Transverse colon (tissue), 4 donors: ENCODE data around the gene CARD10. TPM values are rescaled to one million over a fixed set of nuclear protein-coding genes. Genes with fewer than 3 reads are reported as not detected.

ENCODE experiments used
- DNase-seq: peaks from one replicate; pipeline ENCODE4 v3.0.0-alpha.2; 2019
- H3K27ac ChIP-seq, 4 donors: fragments of 200-600 bp; sonication (generic); 2 replicates each; pipeline ENCODE4 v1.5.1; 2016 to 2018; ENCODE audit warnings: inconsistent platforms in 4 of 4
- H3K27me3 ChIP-seq: fragments of 200-600 bp; sonication (generic); 2 replicates; pipeline ENCODE4 v1.5.1; 2017; ENCODE audit warnings: inconsistent platforms
- H3K36me3 ChIP-seq, 4 donors: fragments of 200-600 bp; sonication (generic); 2 replicates each; pipeline ENCODE4 v1.5.1; 2017 to 2019; ENCODE audit warnings: inconsistent platforms in 4 of 4
- H3K4me1 ChIP-seq, 4 donors: fragments of 200-600 bp; sonication (generic); 2 replicates each; pipeline ENCODE4 v1.5.1; 2017 to 2020; ENCODE audit warnings: inconsistent platforms in 4 of 4
- H3K4me3 ChIP-seq, 4 donors: fragments of 200-600 bp; sonication (generic); 1 replicate in 1 of 4; 2 replicates in 3 of 4; pipeline versions ENCODE4 v1.5.1 to v1.6.1; 2017 to 2019; ENCODE audit warnings: inconsistent platforms in 4 of 4
- H3K9me3 ChIP-seq, 2 donors: fragments of 200-600 bp; sonication (generic); 2 replicates each; pipeline ENCODE4 v1.5.1; 2017 to 2019; ENCODE audit warnings: inconsistent platforms in 2 of 2
- CTCF ChIP-seq, 5 experiments: fragments of 200-600 bp in 3 of 5; fragments of 450-650 bp in 2 of 5; sonication (generic) in 3 of 5; IDR thresholded peaks; 1 replicate in 2 of 5; 2 replicates in 3 of 5; pipeline ENCODE4 v1.5.1; 2016 to 2017; ENCODE audit warnings: antibody characterized with exemption in 5 of 5, inconsistent platforms in 3 of 5, mild to moderate bottlenecking in 2 of 5, moderate library complexity in 1 of 5
- EP300 ChIP-seq: sonication (generic); formaldehyde crosslinking; IDR thresholded peaks from one replicate; pipeline ENCODE4 v1.6.1; 2017; ENCODE audit warnings: antibody characterized with exemption, low read depth
- POLR2A ChIP-seq: fragments of 450-650 bp; IDR thresholded peaks from one replicate; pipeline ENCODE4 v1.6.1; 2016; ENCODE audit warnings: antibody characterized with exemption, mild to moderate bottlenecking, moderate library complexity
- POLR2AphosphoS5 ChIP-seq, 3 donors: sonication (generic); formaldehyde crosslinking; IDR thresholded peaks; one replicate each; pipeline ENCODE4 v1.6.1; 2016; ENCODE audit warnings: antibody characterized with exemption in 3 of 3
- WGBS, 2 donors: methylation state at CpG; one replicate each; pipeline ENCODE4 v1.1.5; 2018; ENCODE audit warnings: low coverage in 1 of 2; 5-methylcytosine and 5-hydroxymethylcytosine counted together
- in situ Hi-C, 4 donors: fragments of 200-750 bp; cut with MboI; loops; one replicate each; pipeline versions ENCODE4 v1.15.0 to v1.15.1; 2017; ENCODE audit warnings: low sequenced_read_pairs in 3 of 4, low pct_ligation_motif_present in 1 of 4, low pct_unique_long_range_greater_than_20kb in 1 of 4
- intact Hi-C: fragments of 100-400 bp; cut with DNase I; formaldehyde crosslinking; loops from one replicate; pipeline ENCODE4 v1.15.1; 2023; ENCODE audit warnings: low total_unique reads
- total RNA-seq, 4 donors: library from RNA; depleted of rRNA; stranded (reverse); fragments of >200 nt; gene quantifications; one replicate each; pipeline ENCODE4 v1.1.0, GENCODE V29; 2016

Gene CARD10
- total RNA-seq, 4 donors from 2014 or later = 46.3 to 166 (median 60.9) TPM

GRCh38 chr22:37455896-37456295 is 63.3 kb downstream of the CARD10 start:
- intact Hi-C loops (loop anchor here (2.0 kb wide), 1 partner anchor 139 kb away; no protein-coding TSS in a partner anchor), in situ Hi-C loops (loop anchor here in 1 of 4 donors (10.0 kb wide), 1 partner anchor 141 kb away; no protein-coding TSS in a partner anchor)
- TF ChIP-seq EP300 (no peak), CTCF (IDR thresholded peaks at IDR 0.05) (no peak), POLR2AphosphoS5 (IDR thresholded peaks at IDR 0.05) (no peak), POLR2A (no peak)
- no peak for DNase-seq
- H3K4me3 ChIP-seq = no peak overlapping the region
- H3K27ac ChIP-seq = no peak overlapping the region
- no peaks in the 10 kb centered on the region for H3K9me3 ChIP-seq
- no peaks in the 10 kb centered on the region for H3K36me3 ChIP-seq
- 64 to 71% methylated on average over 5 to 14 of the region's 14 CpGs for WGBS, 2 donors
- H3K27me3 ChIP-seq = peaks cover 12% of the 10 kb centered on the region
- H3K4me1 ChIP-seq = peaks cover 0 to 4% (median 0%) of the 10 kb centered on the region in 4 donors

GRCh38 chr22:37454857-37455686 is 64.1 kb downstream of the CARD10 start:
- no peaks in the 10 kb centered on the region for H3K36me3 ChIP-seq
- in situ Hi-C loops = loop anchor here in 1 of 4 donors (10.0 kb wide), 1 partner anchor 140 kb away; no protein-coding TSS in a partner anchor
- TF ChIP-seq EP300 = no peak
- TF ChIP-seq POLR2A = no peak
- no peak for TF ChIP-seq CTCF (IDR thresholded peaks at IDR 0.05)
- no peak for TF ChIP-seq POLR2AphosphoS5 (IDR thresholded peaks at IDR 0.05)
- no peaks in the 10 kb centered on the region for H3K9me3 ChIP-seq
- DNase-seq = no peak
- H3K4me1 ChIP-seq = peaks cover 0 to 4% (median 0%) of the 10 kb centered on the region in 4 donors
- H3K27ac ChIP-seq = no peak overlapping the region
- intact Hi-C loops = no loop called here
- H3K4me3 ChIP-seq = no peak overlapping the region
- WGBS, 2 donors = 13 to 40% methylated on average over 4 to 21 of the region's 21 CpGs
- H3K27me3 ChIP-seq = peaks cover 8% of the 10 kb centered on the region

GRCh38 chr22:37453696-37454095 is 65.5 kb downstream of the CARD10 start:
- WGBS, 2 donors = 93% methylated on average over 7 of the region's 7 CpGs; no CpG with 5 or more reads in 1 of the 2 donors
- Histone ChIP-seq H3K4me3 (no peak overlapping the region), H3K4me1 (peaks cover 0 to 4% (median 0%) of the 10 kb centered on the region in 4 donors), H3K9me3 (no peaks in the 10 kb centered on the region), H3K36me3 (no peaks in the 10 kb centered on the region), H3K27me3 (peaks cover 16% of the 10 kb centered on the region), H3K27ac (no peak overlapping the region)
- no peak for DNase-seq
- intact Hi-C loops = no loop called here
- TF ChIP-seq POLR2AphosphoS5 (IDR thresholded peaks at IDR 0.05) = no peak
- no peak for TF ChIP-seq CTCF (IDR thresholded peaks at IDR 0.05)
- TF ChIP-seq POLR2A = no peak
- TF ChIP-seq EP300 = no peak
- in situ Hi-C loops = loop anchor here in 1 of 4 donors (10.0 kb wide), 1 partner anchor 139 kb away; no protein-coding TSS in a partner anchor

GRCh38 chr22:37451218-37451617 is 68.0 kb downstream of the CARD10 start:
- Histone ChIP-seq H3K27ac (no peak overlapping the region), H3K9me3 (no peaks in the 10 kb centered on the region), H3K27me3 (peaks cover 36% of the 10 kb centered on the region), H3K36me3 (no peaks in the 10 kb centered on the region), H3K4me1 (peaks cover 0 to 4% (median 0%) of the 10 kb centered on the region in 4 donors), H3K4me3 (no peak overlapping the region)
- intact Hi-C loops (no loop called here), in situ Hi-C loops (loop anchor here in 1 of 4 donors (10.0 kb wide), 1 partner anchor 136 kb away; no protein-coding TSS in a partner anchor)
- no peak for DNase-seq
- TF ChIP-seq POLR2A (no peak), EP300 (no peak), CTCF (IDR thresholded peaks at IDR 0.05) (no peak), POLR2AphosphoS5 (IDR thresholded peaks at IDR 0.05) (no peak)
- WGBS, 2 donors = 60 to 71% methylated on average over 1 of the region's 1 CpG
